Kidney (tissue), 14 donors: ENCODE results near the gene FRMD4A. TPM values are rescaled to one million over a fixed set of nuclear protein-coding genes. Genes with fewer than 3 reads are reported as not detected.
"Not testable (repeated sequence)": the region's sequence is repeated elsewhere in the genome, so short reads cannot be mapped to it uniquely, and the experiment has no call there.

Source experiments
- DNase-seq, 5 donors: peaks; one replicate each; pipeline ENCODE4 v3.0.0-alpha.2; 2013 to 2020
- FAIRE-seq: peaks from 2 replicates; lab custom pipeline; 2012; peaks lifted over from hg19 to GRCh38; lab: Jason Lieb, UNC
- H3K27ac ChIP-seq, 2 donors: one replicate each; pipeline ENCODE4 v1.7.0; 2013; ENCODE audit warnings: low read depth in 2 of 2, low read length in 2 of 2, inconsistent platforms in 1 of 2
- H3K27me3 ChIP-seq: one replicate; pipeline ENCODE4 v1.7.1; 2013; ENCODE audit warnings: low read length, inconsistent platforms; ENCODE audit not compliant: control insufficient read depth, insufficient read depth
- H3K36me3 ChIP-seq, 3 donors: one replicate each; pipeline versions ENCODE4 v1.7.0 to v1.7.1; 2013; ENCODE audit warnings: low read length in 3 of 3, control low read depth in 1 of 3, inconsistent platforms in 1 of 3; ENCODE audit not compliant: insufficient read depth in 3 of 3, control insufficient read depth in 2 of 3
- H3K4me1 ChIP-seq, 3 donors: one replicate each; pipeline versions ENCODE4 v1.7.0 to v1.7.1; 2013; ENCODE audit warnings: low read length in 3 of 3, inconsistent platforms in 1 of 3, low read depth in 1 of 3; ENCODE audit not compliant: control insufficient read depth in 2 of 3, insufficient read depth in 2 of 3
- H3K4me3 ChIP-seq, 3 donors: one replicate each; pipeline versions ENCODE4 v1.7.0 to v1.8.1; 2013; ENCODE audit warnings: low read length in 3 of 3, control low read depth in 1 of 3, inconsistent platforms in 1 of 3
- H3K9ac ChIP-seq, 3 donors: one replicate each; pipeline versions ENCODE4 v1.7.0 to v1.7.1; 2013; ENCODE audit warnings: low read length in 3 of 3, control low read depth in 1 of 3, inconsistent platforms in 1 of 3
- H3K9me3 ChIP-seq, 3 donors: one replicate each; pipeline versions ENCODE4 v1.7.0 to v1.7.1; 2013; ENCODE audit warnings: low read length in 3 of 3, control low read depth in 1 of 3, inconsistent platforms in 1 of 3; ENCODE audit not compliant: control insufficient read depth in 2 of 3, insufficient read depth in 1 of 3
- intact Hi-C: fragments of 100-400 bp; cut with DNase I; formaldehyde crosslinking; loops from one replicate; pipeline ENCODE4 v1.11.1; 2022
- polyA plus RNA-seq: library from polyadenylated mRNA; stranded (reverse); fragments of 350-450 nt; fragmentation: Illumina TruSeq; extraction: RNeasy Lipid Tissue Mini Kit (QIAGEN cat#74804); gene quantifications from one replicate; pipeline ENCODE4 v1.2.3, GENCODE V29; 2014; ENCODE audit warnings: low read depth, low replicate concordance; ENCODE audit not compliant: insufficient read depth
- total RNA-seq: library from RNA; stranded (reverse); fragmentation: NEBNext Ultra II Directional; extraction: Animal tissue kit (Norgen Biotek cat#: 25700); gene quantifications from one replicate; pipeline ENCODE4 v1.2.1, GENCODE V29; 2021
- TF ChIP-seq, protein P1 (sequence below): IDR thresholded peaks from 3 replicates; pipeline ENCODE4 v1.5.1; 2012; ENCODE audit warnings: mild to moderate bottlenecking, moderate library complexity, borderline replicate concordance; ENCODE audit not compliant: insufficient read depth; ENCODE audit errors: extremely low read depth
- donor health status: control.
- donor health status: control.
- donor health status: control.
- donor health status: control.
- donor health status: control.
- donor health status: DM: yes; HTN: yes; CAD: no.
- donor health status: Normal renal cell carcinoma (clear cell type).

The FRMD4A gene
- total and polyA plus RNA-seq, 2 donors from 2014 or later, result 16.0 to 68.2 TPM

DNA sequence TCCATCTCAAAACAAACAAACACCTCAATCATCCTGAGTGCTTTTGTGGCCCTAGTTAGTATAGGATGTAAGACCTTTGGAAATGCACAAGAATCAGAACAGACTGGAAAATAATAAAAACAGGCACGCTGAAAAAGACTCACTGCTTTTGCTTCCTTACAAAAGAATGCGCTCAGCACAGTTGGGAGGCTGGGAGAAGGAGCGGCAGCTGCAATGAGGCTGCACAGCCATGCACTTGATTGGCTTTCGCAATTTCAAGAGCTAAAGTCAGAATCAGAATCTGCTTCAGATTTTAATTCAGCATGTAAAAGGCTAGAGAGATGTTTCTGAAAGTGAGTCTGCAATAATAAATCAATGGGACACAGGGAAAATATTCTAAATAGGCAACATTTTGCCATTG, 97.2 kb downstream of the FRMD4A start:
- Histone ChIP-seq H3K4me3 (no peak overlapping the region), H3K27me3 (no peaks in the 10 kb centered on the region), H3K9ac (no peak overlapping the region), H3K4me1 (no peaks in the 10 kb centered on the region), H3K9me3 (no peaks in the 10 kb centered on the region), H3K27ac (no peak overlapping the region), H3K36me3 (no peaks in the 10 kb centered on the region)
- TF ChIP-seq, protein P1, sequence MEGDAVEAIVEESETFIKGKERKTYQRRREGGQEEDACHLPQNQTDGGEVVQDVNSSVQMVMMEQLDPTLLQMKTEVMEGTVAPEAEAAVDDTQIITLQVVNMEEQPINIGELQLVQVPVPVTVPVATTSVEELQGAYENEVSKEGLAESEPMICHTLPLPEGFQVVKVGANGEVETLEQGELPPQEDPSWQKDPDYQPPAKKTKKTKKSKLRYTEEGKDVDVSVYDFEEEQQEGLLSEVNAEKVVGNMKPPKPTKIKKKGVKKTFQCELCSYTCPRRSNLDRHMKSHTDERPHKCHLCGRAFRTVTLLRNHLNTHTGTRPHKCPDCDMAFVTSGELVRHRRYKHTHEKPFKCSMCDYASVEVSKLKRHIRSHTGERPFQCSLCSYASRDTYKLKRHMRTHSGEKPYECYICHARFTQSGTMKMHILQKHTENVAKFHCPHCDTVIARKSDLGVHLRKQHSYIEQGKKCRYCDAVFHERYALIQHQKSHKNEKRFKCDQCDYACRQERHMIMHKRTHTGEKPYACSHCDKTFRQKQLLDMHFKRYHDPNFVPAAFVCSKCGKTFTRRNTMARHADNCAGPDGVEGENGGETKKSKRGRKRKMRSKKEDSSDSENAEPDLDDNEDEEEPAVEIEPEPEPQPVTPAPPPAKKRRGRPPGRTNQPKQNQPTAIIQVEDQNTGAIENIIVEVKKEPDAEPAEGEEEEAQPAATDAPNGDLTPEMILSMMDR, result no peak
- DNase-seq, result no peak
- no peak for FAIRE-seq
- intact Hi-C loops, result no loop called here

DNA sequence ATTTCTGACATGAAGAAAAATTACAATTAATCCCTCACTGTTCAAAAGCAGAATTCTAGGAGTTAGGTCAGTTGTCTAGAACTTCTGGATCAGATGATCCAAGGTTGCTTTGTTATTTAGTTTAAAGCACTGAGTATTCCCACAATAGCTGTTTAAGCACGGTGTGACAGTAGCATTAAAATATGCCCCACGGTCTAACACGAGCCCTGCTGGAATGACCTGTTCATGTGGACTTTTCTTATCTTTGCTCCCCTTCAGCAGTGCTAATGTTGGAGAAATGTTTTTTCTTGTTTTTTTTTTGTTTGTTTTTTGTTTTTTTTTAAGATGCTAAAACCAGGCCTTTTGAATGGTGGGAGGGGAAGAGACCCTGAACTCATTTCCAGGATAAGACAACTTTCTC, 101.9 kb downstream of the FRMD4A start:
- H3K27ac ChIP-seq, H3K9ac ChIP-seq, FAIRE-seq, H3K27me3 ChIP-seq, H3K9me3 ChIP-seq, H3K4me1 ChIP-seq, H3K36me3 ChIP-seq, H3K4me3 ChIP-seq, DNase-seq, intact Hi-C loops: not testable (repeated sequence)

DNA sequence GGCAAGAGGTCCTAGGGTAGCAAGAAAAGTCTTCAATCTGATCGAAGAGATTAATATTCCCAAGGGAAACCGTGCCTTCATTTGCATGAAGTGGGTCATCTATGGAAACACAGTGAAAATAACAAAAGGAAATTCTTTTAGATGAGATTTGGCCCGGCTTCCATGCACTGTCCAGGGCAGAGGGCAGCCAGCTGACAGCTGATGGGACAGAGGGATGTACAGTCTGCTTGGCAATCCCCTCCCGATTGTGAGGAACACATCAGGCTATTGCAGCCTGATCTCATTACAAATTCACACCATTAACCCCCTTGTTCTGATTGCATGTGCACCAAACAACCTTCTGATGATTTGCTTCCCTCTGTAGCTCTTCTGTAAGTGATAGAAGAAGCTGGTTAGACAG, 105.3 kb downstream of the FRMD4A start:
- Histone ChIP-seq H3K27me3 (no peaks in the 10 kb centered on the region), H3K36me3 (no peaks in the 10 kb centered on the region), H3K27ac (no peak overlapping the region), H3K9ac (no peak overlapping the region), H3K4me1 (no peaks in the 10 kb centered on the region), H3K4me3 (no peak overlapping the region), H3K9me3 (no peaks in the 10 kb centered on the region)
- FAIRE-seq (no peak), DNase-seq (no peak)
- TF ChIP-seq, protein P1, result no peak
- intact Hi-C loops, result no loop called here

DNA sequence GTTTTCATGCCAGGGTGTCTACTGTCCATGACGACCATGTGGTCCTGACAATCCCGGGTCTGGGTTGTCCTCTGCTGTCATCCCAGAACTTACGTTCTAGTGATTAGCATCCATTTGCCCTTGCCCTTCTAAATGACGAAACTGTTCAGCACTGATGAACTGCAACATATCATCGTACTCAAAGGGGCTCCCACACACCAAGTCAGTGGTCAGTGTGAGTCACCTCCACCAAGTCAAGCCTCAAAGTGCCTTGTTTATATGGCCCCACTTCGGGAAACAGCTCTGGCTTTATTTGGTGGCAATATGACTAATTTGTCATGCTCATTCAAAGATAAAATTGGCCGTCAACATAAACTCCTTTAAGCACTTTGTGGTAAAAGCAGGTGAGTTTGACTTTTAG, 110.7 kb downstream of the FRMD4A start:
- Histone ChIP-seq H3K9me3 (no peaks in the 10 kb centered on the region), H3K27me3 (no peaks in the 10 kb centered on the region), H3K4me1 (no peaks in the 10 kb centered on the region), H3K9ac (no peak overlapping the region), H3K36me3 (no peaks in the 10 kb centered on the region), H3K27ac (no peak overlapping the region), H3K4me3 (no peak overlapping the region)
- no peak for FAIRE-seq
- intact Hi-C loops, result no loop called here
- TF ChIP-seq, protein P1, result no peak
- no peak for DNase-seq
